HG03571 (cell line): ENCODE measurements around the gene SBF1.

ENCODE experiments used
- ATAC-seq: cut with Tn5 transposase; IDR thresholded peaks from one replicate; pipeline ENCODE4 v1.9.1; 2021; ENCODE audit not compliant: unreplicated experiment

SBF1 gene

DNA sequence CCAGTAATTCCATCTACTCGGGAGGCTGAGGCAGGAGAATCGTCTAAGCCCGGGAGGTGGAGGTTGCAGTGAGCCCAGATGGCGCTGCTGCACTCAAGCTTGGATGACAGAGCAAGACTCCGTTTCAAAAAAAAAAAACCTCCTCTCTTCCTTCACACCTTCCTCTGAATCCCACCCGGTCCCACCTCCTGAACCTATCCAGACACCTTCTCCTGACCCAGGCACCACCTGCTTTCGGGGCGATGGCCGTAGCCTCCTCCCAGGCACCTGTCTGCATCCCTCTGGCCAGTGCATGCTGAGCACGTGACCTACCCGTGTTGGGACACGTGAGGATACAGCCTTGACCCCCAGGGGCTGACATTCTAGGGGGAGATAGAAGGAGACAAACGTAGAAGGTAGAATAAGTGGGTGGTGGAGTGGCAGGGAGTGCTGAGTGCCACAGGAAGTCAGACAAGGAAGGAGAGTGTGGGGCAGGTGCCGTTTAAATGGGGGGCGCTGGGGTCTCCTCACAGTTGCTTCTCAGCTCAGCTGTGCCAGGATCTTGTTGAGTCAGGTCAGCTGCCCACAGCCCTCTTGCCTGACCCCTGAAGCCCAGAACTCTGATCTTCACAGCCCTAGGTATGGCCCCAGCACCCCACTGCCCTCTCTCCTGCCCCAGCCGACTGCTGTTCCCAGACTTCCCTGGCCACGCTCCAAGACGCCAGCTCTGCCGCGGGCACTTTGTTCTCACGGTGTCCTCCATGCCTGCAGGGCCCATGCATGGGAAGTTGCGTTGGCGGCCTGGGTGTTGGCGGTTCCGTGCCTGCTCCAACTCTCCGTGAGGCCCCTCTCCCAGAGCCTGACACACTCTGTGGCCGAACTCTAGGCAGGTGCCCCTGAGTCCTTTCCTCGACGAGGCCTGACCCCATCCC lies 10.6 kb upstream of the SBF1 start:
- no peak for ATAC-seq

DNA sequence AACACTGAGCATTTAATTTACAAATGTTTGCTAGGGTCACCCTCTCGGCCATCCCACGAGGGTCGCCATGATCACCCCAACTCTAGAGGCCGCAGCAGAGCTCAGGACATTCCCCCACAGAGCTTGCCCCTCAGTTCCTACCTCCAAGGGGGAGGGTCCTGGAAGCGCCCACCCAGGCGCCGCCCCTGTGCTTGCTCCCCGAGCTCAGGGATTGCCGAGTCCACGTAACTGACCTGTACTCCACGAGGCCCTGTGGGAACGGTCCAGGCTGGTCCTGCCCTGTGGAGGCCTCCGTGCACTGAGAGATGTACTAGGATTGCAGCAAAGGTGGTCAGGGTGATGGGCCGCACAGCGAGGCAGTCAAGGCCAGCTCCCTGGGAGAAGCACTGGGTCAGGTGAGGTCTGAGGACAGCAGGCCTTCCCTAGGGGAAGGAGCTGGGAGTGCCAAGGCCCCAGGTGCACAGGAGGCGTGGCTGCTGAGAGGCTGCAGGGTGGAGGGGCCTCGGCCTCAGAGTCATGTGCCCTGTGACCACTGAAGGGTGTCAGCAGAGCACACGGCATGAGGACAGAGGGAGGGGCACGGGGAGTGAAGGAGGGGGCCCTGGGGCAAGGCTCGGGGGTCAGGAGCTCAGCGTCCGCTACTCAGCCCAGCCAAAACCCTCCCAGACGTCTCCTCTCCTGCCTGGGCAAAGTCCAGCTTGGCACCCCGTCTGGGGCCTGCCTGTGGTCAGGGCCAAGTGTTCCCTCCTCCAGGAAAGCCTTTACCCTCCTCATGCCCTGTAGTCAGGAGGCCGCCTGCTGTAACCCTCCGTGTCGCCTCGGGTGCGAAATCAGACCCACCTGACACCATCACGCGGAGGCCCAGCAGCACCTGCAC lies 9.4 kb upstream of the SBF1 start:
- ATAC-seq, result no peak

DNA sequence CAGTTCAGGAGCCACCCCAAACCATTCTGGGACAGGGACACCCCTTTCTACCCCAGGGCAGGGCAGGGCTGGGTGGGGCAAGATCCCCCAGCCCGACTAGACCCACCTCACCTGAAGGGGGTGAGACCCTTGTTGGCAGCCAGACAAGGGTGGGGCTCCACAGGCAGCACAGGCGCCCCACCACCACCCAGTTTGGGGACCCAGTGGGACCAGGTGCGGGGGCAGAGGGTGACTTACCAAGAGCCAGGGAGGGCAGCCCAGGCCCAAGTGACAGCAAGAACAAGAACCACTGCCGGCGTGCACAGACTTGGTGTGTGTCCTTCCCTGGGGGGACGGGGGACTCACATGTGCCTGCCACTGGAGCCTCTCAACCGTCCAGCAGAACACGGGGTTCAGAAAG lies 8.7 kb upstream of the SBF1 start:
- ATAC-seq, result no peak

DNA sequence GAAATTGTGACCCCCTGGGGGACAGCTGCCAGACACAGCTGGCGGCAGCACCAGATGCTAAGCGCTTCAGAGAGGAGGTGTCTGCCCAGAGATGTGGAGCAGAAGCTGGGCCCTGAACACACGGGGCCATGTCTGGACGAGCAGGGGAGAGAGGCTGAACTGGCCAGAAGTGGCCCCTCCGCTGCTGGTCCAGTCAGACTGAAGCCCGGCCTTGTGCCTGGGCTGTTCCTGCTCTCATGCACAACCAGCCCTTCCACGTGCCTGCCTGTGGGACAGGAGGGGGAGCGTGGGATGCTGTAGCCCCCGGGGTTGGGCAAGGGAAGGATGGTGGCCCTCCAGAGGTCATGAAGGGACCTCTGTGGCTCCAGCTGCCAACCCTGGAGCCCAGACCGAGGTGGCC lies 8.3 kb upstream of the SBF1 start:
- no peak for ATAC-seq

DNA sequence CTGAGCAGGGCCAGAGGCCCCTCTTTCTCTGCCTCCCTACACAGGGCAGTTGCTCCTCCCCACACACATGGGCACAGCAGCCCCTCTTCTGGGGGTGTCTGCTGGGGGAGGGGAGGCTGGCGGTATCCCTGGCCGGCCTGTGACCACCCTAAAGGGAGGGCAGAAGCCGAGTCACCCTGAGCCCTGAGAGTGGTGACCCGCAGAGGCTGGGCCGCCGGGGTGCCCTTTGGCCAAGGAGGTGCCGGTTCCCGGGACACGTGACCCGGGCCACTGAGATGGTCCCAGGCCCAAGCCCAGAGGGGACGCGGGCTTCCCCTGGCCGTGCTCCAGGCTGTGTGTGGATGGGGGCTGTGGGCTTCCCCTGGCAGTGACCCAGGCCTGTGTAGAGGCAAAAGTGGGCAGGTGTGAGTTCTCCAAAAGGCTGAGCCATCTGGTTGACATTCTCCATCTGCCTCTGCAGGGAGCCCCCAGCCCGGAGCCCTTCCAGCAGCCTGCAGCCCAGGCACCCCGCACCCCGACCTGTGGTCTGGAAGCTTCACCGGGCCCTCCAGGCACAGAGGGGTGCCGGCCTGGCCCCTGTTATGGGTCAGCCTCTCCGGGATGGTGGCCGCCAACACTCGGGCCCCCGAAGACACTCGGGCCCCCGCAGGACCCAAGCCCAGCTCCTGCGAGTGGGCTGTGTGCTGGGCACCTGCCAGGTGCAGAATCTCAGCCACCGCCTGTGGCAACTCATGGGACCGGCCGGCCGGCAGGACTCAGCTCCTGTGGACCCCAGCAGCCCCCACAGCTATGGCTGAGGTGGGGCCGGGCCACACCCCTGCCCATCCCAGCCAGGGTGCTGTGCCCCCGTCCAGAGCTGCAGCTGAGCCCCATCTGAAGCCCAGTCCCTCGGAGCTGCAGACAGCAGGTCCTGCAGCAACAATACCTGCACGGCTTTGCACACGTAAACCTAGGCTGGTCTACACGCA lies 7.6 kb upstream of the SBF1 start:
- ATAC-seq, result no peak

DNA sequence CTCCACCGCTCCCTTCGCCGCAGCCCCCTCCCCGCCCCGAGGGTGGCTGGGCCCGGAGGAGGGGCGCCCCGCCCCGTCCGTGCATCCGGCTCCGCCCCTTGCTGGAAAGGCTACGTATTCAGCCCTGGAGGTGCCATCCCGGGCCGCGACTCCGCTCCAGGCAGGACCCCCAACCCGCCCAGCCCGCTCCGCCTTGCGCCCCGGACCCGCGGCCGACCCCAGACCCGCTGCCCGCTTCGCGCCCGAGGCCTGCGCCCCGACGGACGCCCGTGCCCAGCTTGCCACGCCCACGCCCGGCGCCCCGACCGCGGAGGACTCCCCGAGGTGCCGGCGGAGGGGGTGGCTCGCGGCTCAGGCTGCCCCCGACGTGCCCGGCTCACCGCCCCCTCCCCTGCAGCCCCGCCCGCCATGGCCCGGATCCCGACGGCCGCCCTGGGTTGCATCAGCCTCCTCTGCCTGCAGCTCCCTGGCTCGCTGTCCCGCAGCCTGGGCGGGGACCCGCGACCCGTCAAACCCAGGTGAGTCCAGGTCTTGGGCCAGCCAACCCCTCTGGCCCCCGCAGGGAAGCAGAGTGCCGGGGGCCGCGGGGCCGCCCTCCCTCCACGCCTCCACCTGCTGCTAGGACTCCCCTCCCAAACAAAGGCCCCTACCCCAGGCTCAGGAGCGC lies 6.7 kb upstream of the SBF1 start, which contains the start of gene ADM2:
ADM2 (plus strand) TSS at position 104 of the 667 bp plus-strand sequence; CDS start at position 409, 305 bp downstream.
- ATAC-seq, result no peak

DNA sequence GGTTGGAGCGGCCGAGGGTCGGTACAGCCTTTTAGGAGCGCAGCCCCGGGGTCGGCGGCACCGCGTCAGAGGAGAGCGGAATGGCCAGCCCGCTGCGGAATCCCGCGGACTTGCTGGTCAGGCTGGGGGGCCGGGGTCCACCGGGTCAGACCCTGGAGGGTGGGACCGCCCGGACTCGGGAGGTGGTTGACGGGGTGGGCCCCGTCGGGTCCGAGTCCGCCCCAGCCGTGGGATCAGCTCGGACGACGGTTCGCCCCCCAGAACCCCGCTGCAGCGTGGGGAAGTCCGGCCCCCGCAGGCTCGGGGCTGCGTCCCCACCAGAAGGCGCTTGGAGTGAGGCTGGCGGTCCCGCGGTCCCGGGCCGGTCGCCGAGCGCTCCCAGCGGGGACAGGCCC lies 6.2 kb upstream of the SBF1 start:
- ATAC-seq, result no peak

DNA sequence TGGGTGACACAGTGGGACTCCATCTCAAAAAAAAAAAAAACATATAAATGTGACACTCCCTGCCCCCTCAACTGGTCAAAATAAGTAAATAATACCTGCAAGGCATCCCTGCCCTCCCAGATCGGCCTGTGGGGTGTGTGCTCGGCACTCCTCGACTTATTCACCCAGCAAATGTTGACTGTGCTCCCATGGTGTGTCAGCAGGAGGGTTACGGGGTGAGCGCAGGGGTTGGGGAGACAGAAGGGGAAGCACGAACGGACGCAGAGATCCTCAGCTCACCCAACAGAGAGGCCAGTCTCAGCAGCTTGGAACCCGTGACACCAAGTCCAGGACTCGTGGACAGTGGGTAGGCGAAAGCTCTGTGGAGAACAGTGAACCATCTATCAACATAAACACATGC lies 4.9 kb upstream of the SBF1 start:
- no peak for ATAC-seq

DNA sequence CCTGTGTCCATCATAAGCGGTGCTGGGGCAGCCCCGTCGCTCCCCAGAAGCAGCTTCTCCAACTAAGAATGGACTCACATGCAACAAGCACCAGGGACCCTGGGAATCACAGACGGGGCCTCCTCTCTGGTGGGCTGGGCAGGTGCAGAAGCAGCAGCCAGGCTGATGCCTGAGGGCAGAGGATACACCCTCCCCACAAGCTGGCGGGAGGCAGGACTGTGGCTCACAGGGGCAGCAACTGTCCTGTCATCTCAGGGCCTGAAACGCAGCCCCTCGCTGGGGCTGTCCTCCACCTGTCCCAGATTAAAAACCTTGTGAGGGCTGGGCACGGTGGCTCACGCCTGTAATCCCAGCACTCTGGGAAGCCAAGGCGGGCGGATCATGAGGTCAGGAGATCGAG lies 3.1 kb upstream of the SBF1 start:
- no peak for ATAC-seq

DNA sequence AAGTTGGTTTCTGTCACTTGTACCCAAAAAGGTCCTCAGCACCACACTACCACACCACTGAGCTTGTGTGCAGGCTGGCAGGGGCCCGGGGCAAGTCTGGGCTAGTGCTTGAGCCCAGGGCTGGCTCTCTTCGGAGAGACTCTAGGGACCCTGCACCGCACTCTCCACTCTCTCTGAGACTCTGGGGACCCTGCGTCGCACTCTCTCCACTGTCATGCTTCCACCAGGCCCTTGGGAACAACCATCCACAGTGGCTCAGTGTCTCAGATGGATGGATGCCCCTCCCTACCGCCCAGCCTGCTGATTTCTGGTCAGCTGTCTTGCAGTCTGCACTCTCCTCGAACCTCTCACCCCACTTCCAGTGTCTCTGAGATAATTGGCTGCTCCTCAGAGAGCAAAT lies 2.0 kb upstream of the SBF1 start:
- no peak for ATAC-seq

DNA sequence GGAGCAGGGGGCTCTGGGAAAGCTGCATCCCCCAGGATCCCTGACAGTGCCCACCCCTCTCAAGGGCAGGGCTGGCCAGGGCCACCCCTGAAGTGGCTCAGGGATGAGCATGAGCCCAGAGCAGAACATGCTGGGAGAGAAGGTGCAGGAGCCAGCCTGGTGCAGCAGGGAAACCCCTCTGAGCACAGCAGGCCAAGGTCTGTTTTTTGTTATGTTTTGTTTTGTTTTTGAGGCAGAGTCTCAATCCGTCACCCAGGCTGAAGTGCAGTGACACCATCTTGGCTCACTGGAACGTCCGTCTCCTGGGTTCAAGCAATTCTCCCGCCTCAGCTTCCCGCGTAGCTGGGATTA lies 792 bp upstream of the SBF1 start:
- ATAC-seq, result no peak

DNA sequence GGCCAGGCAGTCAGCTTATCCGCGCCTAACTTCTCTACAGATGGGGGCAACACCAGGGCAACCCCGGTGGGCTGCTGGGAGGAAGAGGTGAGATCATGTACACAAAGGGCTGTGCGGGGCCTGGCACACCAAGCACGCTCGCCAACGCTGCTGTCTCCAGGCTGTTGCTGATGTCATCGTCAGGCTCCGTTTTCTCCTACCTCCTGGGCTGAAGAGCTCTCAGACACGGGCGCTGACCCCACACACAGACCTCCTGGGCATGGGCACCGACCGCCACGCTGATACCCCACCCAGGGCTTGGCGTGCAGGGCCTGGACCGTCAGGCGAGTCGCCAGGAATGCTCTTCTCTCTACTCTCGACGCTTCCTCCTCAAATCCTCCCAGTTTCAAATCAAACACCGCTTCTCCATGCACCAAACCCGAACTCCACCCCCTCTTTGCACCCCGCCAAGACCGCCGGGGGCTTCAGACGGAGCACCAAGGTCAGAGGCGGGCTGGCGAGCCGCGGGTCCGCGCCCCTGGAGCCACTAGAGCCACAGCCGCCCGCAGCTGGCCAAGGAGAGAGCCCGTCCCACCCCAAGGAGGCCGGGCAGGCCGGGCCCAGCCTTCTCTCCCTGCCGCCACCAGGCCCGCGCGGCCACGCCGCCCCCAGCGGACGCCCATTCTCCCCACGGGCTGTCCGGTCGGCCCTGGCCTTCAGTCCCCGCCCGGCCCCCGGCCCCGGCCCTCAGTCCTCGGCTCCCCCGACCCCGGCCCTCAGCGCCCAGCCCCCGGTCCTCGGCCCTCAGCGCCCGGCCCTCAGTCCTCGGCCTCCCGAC lies 772 bp downstream of the SBF1 start:
- ATAC-seq, result no peak

DNA sequence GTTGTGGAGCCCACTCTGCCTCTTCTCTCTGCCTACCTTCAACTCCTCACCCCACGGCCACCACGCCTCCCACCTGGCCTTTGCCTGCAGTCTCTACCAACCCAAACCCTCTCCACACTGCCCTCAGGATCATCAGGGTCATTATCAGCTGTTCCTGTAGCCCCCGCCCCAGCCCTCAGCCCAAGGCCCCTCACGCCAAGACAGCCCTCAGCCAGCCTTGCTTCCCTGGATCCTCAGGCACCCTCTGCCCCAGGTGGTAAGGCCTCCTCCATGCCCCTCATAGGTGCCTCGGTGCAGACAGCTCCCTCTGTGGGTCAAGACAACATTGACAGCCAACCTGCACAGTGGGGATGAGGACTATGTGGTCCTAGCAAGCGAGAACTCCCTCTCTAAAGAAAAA lies 1.7 kb downstream of the SBF1 start:
- ATAC-seq, result no peak

DNA sequence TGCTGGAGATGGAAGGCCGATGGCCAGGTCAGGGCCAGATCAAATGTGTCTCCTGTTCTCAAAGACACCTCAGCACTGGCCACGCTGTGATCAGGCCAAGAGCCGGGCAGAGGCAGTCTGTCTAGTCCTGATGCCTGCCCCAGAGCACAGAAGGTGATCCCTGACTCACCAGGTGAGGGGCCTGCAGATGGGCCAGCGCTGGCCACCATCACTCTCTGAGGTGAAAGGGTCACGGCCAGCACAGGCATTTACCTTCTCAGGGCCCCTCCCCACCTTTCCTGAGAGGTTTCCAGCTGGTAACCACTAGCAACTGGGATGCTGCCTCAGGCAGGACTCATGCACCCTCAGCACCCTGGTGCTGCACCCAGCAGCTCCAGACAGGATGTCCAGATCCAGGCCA lies 2.9 kb downstream of the SBF1 start:
- ATAC-seq, result no peak

DNA sequence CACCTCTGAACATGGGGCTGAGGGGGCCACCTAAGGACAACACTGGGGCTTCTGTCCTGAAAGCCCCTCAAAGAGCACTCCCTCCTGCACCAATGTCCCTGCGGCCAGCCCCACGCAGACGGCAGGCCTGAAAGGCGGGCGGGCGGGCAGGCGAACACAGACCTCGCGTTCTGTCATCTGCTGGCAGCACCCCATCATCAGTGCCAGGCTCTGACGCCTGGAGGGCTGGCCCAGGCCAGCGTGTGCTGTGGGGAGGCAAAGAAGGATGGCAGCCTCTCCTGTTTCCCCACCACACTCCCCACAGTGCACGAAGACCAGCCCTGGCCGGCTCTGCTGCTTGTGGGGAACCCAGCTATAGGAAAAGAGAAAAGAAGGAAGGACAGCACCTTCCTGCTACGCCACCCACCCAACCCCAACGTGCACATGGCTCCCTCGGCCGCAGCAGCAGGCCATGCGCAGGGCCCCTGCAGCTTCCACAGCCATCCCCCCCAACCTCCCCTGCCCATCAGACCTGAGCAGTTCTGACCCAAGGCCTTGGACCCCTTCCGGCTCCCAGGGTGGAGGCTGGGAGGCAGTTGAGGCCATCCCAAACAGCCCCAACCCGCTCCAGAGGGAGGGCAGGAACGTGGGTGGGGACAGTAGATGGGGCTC lies 3.5 kb downstream of the SBF1 start:
- ATAC-seq, result no peak

DNA sequence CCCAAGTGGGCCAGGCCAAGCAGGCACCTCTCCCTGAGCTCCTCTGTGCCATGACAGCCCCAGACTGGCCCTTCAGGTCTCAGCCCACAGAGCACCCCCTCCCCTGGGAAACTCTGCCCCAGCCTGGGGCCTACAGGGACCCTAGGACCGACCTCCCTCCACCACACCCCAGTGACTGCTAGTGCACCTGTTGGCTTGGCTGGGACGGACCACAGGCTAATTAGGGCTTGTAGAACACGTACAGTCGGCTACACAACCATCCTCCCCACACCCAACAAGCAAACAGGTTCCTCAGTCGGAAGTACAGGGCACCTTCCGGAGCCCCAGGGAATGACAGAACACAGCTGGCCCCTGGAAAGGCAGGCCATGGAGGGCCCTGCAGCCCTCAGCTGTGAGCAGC lies 4.3 kb downstream of the SBF1 start:
- no peak for ATAC-seq

DNA sequence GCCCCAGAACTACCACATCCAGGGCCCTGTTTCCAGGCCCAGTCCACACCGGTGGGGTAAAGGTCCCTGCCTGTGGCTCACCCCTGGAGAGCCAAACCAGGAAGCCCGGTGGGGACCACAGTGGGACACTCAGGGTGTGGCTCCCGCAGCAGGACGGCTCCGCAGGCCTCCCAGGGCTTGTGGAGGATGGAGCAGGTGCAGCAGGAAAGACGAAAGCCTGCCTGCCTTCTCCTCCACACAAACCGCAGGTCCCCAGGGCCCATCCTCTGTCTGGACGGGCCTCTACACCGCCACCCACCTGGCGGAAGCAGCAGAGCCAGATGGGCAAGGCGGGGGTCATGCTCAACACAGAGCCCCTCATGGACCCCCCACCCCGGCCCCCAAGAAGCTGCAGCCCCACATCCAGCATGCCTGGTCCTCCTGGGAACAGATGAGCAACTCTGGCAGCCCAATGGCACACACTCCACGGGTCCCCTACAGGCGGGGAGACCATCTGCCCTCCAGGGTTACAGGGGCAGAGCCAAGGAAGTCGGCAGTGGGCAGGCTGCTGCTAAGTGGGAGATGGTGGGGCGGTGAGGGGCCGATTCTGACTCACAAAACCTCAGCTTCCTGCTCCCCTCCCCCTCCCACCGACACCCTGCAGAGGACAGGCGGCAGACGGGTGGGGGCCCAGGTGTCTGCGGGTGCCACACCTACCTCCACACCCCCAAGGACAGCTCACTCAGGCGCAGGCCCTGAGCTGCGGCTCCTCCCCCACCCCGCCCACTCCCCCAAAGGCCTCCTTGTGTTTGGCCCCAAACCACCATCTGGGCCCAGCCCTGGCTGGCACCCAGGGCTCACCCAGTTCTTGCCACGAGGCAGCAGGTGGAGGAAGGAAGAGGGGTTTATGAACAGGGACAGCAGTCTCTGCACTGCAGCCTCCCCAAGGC lies 5.2 kb downstream of the SBF1 start:
- ATAC-seq, result peak; percentile 44

DNA sequence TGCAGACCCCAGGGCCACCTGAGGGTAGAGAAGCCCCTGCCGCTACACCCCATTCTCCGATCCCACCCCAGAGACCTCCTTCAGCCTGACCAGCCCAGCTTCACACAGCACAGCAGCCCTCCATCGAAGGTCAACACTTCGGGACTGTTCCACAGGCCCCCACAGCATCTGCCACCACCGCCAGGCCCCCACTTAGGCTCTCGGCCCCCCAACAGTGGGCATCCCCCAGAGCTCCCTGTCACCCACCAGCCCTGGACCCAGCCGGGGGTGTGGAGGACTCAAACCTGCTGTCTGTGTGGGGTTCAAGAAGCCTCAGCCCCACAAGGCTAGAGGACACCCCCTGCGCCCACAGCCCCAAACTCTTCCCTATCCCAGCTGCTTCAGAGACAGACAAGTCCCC lies 6.2 kb downstream of the SBF1 start:
- ATAC-seq, result no peak
